Measurements from ENCODE around the gene PALD1. TPM values are rescaled to one million over a fixed set of nuclear protein-coding genes. Genes with fewer than 3 reads are reported as not detected.

The PALD1 gene
- total RNA-seq, 6 donors from 2014 or later: 8.9 to 25.4 (median 13.4) TPM

DNA sequence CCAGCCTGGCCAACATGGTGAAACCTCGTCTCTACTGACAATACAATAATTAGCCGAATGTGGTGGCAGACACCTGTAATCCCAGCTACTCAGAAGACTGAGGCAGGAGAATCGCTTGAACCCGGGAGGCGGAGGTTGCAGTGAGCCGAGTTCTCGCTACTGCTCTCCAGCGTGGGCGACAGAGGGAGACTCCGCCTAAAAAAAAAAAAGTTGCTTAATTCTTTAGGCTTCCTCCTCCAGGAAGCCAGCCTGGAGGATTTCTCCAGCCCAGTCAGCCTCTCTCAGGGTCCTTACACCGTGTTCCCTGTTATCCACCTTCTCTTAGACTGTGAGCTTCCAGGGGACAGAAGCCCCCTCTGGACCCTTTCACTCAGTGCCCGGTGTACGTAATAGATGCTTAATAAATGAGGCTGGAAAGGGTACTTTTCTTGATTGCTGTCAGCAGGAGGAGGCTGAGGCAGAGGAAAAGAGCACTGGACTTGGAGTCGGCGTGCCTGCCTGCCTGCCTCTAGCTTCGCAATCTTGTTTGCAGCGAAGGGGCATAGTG, 20.7 kb upstream of the PALD1 start:
- TF ChIP-seq, protein P1, sequence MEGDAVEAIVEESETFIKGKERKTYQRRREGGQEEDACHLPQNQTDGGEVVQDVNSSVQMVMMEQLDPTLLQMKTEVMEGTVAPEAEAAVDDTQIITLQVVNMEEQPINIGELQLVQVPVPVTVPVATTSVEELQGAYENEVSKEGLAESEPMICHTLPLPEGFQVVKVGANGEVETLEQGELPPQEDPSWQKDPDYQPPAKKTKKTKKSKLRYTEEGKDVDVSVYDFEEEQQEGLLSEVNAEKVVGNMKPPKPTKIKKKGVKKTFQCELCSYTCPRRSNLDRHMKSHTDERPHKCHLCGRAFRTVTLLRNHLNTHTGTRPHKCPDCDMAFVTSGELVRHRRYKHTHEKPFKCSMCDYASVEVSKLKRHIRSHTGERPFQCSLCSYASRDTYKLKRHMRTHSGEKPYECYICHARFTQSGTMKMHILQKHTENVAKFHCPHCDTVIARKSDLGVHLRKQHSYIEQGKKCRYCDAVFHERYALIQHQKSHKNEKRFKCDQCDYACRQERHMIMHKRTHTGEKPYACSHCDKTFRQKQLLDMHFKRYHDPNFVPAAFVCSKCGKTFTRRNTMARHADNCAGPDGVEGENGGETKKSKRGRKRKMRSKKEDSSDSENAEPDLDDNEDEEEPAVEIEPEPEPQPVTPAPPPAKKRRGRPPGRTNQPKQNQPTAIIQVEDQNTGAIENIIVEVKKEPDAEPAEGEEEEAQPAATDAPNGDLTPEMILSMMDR (IDR thresholded peaks at IDR 0.05): no peak
- no peak for TF ChIP-seq EP300 (IDR thresholded peaks at IDR 0.05)
- no peak for TF ChIP-seq POLR2AphosphoS5 (IDR thresholded peaks at IDR 0.05)
- no peak for ATAC-seq (ENCODE audit: low FRiP score in 2 of 2)
- DNase-seq: no peak
- Histone ChIP-seq H3K36me3 (no peaks in the 10 kb centered on the region), H3K4me1 (peaks cover 25 to 31% (median 27%) of the 10 kb centered on the region in 4 donors), H3K27me3 (peaks cover 0 to 12% (median 0%) of the 10 kb centered on the region in 4 donors), H3K9me3 (no peaks in the 10 kb centered on the region), H3K4me3 (peak overlapping the region in 3 of 4 donors; percentile 26 to 43 (median 37)), H3K27ac (peak overlapping the region in 2 of 4 donors; percentile 65 to 66)
- WGBS, 2 donors: 42 to 50% methylated on average over 17 of the region's 17 CpGs

DNA sequence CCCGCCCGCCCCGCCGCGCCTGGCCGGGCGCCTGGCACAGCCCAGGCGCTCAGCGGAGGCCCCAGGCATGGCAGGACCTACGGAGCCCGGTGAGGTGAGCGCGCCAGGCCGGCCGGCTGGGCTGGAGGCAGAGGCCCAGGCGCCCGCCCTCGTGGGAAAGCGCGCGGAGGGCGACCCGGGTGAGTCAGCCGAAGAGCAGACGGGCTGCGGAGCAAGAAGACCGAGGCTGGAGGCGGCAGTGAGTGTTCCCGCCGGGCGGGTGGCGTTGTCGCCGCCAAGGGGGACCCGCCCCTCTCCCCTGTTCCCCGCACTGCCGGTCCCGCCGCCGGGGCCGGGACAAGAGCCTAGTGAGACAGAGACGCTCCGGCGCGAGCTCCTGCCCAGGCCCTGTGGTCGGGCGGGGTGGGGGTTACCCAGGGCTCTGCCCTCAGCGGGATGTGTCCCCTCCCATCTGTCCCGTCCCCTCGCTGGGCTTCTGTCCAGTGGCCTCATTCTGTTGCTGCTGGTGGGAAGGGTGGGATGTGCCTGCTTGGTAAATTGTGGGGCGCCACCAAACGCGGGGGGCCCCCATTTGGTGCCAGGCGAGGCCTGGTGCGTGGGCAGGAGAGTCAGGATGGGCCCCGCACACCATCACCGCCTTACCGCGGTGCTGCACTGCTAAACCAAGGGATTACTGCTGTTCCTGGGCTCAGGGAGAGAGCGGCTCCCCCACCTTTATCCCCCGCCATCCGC, 20.1 kb upstream of the PALD1 start:
- peak; percentile 64 to 88 for ATAC-seq (ENCODE audit: low FRiP score in 2 of 2)
- H3K27me3 ChIP-seq: peaks cover 0 to 12% (median 0%) of the 10 kb centered on the region in 4 donors
- 9% methylated on average over 35 of the region's 62 CpGs; no CpG with 5 or more reads in 1 of the 2 donors for WGBS, 2 donors
- peaks cover 25 to 35% (median 32%) of the 10 kb centered on the region in 4 donors for H3K4me1 ChIP-seq
- peak overlapping the region in 3 of 4 donors; percentile 28 to 66 (median 65) for H3K27ac ChIP-seq
- peak overlapping the region in 3 of 4 donors; percentile 26 to 43 (median 37) for H3K4me3 ChIP-seq
- no peak for TF ChIP-seq EP300 (IDR thresholded peaks at IDR 0.05)
- TF ChIP-seq, protein P1 (IDR thresholded peaks at IDR 0.05): peak in 5 of 6 experiments; percentile 12 to 45 (median 21)
- no peak for TF ChIP-seq POLR2AphosphoS5 (IDR thresholded peaks at IDR 0.05)
- TF ChIP-seq POLR2A (IDR thresholded peaks at IDR 0.05): no peak
- peak; percentile 66 to 93 for DNase-seq
- no peaks in the 10 kb centered on the region for H3K36me3 ChIP-seq
- no peaks in the 10 kb centered on the region for H3K9me3 ChIP-seq

DNA sequence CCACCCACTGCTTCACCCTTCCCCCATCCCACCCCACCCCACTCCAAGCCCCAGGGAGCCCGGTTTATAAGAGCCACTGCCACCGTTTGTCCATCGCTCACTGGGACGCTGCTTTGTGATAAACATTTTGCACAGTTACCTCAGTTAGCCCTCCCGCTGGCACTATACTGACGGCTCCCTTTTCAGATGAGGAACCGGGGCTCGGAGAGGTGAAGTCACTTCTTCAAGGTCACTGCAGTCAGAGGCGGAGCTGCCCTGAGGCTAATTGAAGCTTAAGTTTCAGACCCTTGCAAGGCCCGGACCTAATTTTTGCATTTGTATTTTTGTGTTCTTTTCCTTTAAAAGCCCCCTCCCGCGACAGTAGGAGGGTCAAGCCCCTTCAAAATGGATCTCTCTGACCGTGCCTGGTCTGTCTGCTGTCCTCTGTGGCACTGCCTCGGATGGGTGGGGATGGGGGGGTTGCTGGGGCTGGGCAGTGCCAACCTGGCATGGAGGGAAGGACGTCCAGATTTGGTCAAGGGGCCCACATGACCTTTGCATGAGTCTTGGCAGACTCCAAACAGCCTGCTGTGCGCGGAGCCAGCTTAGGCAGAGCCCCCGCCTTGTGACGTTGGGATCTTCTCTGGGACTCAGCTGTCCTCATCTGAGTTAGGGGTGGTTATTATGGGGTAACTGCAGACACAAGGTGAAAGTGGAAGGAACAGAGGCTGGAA, 19.4 kb upstream of the PALD1 start:
- peak overlapping the region in 3 of 4 donors; percentile 34 to 66 (median 65) for H3K27ac ChIP-seq
- peaks cover 0 to 12% (median 0%) of the 10 kb centered on the region in 4 donors for H3K27me3 ChIP-seq
- H3K36me3 ChIP-seq: no peaks in the 10 kb centered on the region
- WGBS, 2 donors: 53 to 58% methylated on average over 11 to 15 of the region's 19 CpGs
- H3K4me3 ChIP-seq: no peak overlapping the region
- no peak for ATAC-seq (ENCODE audit: low FRiP score in 2 of 2)
- H3K4me1 ChIP-seq: peaks cover 25 to 35% (median 32%) of the 10 kb centered on the region in 4 donors
- no peak for DNase-seq
- TF ChIP-seq, protein P1 (IDR thresholded peaks at IDR 0.05): no peak
- TF ChIP-seq POLR2AphosphoS5 (IDR thresholded peaks at IDR 0.05) (no peak), EP300 (IDR thresholded peaks at IDR 0.05) (no peak), POLR2A (IDR thresholded peaks at IDR 0.05) (no peak)
- H3K9me3 ChIP-seq: no peaks in the 10 kb centered on the region

DNA sequence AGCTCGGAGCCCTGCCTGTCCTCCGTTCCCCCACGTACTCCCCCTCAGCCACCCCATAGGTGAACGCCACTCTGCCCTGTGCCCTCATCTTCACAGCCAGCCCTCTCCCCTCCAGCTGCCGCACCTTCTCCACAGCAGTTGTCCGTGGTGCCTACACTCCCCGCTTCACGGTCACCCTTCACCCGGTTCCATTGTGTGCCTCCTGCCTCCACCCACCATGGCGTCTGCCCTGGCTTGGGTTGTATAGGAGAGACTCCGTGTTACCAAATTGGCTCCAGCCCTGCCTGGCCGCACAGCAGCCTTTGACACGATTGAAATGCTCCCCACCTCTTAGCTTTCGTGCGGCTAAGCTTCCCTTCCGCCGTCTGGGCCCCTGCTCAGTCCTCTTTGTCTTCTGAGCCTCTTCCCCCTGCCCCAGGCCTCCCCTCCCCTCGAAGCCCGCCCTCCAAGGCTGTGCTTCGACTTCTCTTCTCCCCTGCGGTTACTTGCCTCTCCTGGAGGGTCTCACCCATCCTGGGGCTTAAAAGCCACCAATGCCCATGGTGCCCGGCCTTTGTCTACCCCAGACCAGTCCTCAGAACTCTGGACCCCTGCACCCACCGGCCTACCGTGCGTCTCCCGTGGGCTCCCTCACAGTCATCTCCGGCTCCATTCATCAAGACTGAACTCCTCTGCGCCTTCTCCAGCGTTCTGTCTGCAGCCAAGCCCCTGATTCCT, 18.6 kb upstream of the PALD1 start:
- Histone ChIP-seq H3K9me3 (no peaks in the 10 kb centered on the region), H3K27me3 (peaks cover 0 to 12% (median 0%) of the 10 kb centered on the region in 4 donors), H3K36me3 (no peaks in the 10 kb centered on the region), H3K4me3 (no peak overlapping the region), H3K27ac (peak overlapping the region in 1 of 4 donors; percentile 34), H3K4me1 (peaks cover 25 to 35% (median 32%) of the 10 kb centered on the region in 4 donors)
- ATAC-seq (ENCODE audit: low FRiP score in 2 of 2) (no peak), DNase-seq (no peak)
- 84 to 86% methylated on average over 27 to 29 of the region's 29 CpGs for WGBS, 2 donors
- TF ChIP-seq EP300 (IDR thresholded peaks at IDR 0.05): no peak
- TF ChIP-seq, protein P1 (IDR thresholded peaks at IDR 0.05): no peak
- TF ChIP-seq POLR2AphosphoS5 (IDR thresholded peaks at IDR 0.05): no peak
- no peak for TF ChIP-seq POLR2A (IDR thresholded peaks at IDR 0.05)

All from upper lobe of left lung (tissue), 6 donors.